ENCODE data around the gene TMSB10.
A peak's percentile ranks its signal among the peaks of the same experiment; 100 is the strongest.

Gene TMSB10

DNA sequence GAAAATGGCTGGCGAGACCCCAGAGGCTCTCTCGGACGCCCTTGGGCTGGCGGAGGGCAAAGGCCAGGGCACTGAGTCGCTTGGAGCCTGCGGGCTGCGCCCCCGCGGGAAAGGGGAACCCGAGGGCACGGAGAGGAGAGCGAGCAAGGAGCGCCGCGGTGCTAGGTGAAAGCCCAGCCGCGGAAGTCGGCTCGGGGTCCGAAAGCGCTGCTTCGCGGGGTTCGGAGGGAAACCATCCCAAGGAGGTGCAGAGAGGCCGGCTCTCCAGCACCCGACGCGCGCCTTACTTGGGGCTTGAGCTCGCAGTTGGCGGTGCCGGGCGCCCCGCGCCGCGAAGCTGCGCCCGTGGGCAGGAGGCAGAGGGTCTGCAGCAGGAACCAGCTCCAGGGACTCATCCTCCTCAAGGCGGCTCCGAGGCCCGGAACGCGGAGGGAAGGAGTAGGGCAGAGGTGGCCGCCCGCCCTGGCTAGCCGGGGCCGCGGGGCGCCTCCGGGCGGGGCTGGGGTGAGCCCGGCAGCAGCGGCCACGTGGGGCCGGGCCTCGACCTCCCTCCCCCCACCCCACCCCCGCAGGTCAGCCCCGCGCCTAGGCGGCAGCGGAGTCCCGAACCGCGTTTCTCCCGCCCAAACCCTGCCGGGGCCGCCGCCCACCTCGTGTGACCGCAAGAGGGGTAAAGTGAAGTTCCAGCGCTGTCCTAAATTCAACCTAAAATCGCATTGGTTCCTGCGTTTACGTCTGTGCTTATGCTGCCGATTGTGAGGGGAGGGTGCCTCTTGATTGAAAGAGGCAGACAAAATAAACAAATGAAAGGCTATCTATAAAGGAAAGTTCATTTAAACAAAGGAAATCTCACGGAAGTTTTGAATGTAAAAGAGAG is 24.6 kb upstream of the TMSB10 start, which contains the start of gene TRABD2A:
Gene TRABD2A, minus strand, starts transcription at position 440 of the 877 bp plus-strand sequence. Its CDS starts 45 bp downstream, at position 395.
- DNase-seq: peak; percentile 39

DNA sequence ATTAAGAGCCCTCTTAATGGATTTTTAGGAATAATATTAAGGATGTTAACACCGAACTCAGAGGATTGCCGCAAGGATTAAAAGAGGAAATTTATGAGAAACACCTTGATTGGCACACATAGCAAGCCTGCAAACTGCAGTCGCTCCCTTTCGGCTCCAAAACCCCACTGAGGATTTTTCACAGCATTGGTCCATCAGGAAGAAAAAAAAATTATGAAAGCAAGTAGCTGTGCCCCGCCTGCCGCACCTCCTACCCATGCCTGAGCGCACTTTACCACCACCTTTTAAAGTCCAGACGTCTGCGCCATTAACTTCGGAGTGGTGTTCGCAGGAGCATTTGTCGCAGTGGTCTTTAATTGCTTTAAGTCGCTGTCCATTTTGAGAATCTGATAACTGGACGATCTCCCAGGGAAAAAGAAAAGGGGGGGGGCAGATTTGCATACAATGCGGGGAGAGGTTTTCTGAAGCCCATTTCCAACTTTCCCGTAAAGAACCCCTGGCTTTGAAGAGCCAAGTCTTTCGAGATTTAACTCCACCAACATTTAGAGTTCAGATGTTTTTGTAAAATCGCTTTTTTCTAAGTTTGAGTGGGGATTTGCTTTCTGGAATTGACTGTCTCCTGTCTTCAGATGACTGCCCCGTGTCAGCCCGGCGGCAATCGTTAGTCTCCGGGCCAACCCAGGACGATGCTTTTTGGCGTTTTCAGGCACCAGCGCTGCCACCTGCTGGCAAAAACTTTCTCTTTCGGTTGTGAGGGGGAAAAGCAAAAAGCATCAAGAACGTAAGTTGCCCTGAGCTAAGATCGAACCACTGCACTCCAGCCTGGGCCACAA is 23.7 kb upstream of the TMSB10 start:
- peak; percentile 86 for DNase-seq

DNA sequence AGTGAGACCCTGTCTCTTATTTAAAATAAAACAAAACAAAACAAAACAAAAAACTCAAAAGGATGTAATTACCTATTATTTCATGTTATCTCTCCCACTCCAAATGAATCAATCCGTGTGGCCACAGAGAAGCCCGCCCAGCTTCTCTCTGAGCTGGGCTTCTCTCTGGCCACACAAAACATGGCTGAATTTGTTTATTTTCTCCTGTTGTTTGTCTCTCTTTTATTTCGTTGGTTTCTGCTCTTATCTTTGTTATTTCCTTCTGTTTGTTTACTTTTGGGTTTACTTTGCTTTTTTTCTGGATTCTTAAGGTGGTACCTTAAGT is 23.1 kb upstream of the TMSB10 start:
- DNase-seq: no peak

DNA sequence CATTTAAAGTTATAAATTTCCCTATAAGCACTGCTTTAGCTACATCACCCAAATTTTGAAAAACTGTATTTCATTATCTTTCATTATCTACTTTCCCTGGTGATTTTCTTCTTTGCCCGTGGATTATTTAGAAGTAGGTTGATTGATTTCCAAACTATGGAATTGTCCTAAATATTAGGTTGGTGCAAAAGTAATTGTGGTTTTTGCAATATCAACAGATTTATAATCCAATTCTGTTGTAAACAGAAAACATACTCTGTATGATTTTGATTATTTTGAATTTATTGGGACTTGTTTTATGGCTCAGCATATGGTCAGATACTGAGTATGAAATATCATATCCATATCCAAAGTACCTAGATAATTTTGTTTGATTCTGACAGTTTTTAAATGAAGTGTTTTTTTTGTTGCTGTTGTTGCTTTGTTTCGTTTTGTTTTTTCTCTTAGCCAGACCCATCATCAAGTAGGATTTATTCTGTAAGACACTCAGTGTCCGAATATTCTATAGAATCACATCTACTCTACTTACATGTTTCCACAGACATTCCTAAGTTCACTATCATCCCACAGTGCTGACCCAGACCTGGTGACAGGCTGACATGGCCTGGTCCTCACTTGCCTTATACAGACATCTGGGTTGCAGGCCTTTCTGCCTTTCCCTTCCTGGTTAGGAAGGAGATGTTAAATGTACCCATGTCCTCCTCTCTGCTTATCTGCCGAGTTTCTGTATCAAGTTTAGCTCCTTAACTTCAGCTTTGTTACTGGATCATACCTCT is 22.5 kb upstream of the TMSB10 start:
- DNase-seq: no peak

DNA sequence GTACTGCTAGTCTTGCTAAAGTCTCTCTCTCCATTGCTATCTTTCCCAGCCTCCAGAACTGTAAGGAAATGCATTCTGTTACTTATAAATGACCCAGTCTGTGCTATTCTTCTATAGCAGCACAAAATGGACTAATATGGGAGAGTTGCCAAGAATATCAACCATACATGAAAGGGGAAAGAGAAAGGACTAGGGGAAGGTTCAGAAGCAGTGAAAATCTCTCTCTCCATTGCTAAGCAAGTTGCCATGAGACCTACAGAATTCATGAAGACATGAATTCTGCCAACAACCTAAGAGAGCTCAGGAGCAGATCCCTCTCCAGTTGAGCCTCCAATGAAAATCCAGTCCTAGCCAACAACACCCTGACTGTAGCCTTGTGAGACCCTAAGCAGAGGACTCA is 21.0 kb upstream of the TMSB10 start:
- DNase-seq: no peak

DNA sequence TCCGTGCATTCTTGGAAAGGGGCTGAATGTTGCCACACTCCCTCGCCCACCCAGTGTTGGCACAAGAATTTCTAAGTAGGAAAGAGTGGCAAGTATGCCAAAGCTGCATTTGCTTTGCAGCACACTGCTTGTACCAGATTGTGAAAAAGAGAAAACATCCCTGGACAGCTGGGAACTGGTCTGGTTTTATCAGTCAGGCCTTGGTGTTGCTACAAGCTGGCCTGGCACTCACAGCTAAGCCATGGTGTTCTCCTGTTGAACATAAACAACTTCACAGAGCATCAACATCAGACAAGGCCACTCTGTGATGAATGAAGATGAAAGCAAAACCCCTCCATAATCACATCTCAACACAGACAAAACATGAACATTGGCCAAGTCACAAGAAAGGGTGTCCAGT is 20.3 kb upstream of the TMSB10 start:
- DNase-seq: no peak

DNA sequence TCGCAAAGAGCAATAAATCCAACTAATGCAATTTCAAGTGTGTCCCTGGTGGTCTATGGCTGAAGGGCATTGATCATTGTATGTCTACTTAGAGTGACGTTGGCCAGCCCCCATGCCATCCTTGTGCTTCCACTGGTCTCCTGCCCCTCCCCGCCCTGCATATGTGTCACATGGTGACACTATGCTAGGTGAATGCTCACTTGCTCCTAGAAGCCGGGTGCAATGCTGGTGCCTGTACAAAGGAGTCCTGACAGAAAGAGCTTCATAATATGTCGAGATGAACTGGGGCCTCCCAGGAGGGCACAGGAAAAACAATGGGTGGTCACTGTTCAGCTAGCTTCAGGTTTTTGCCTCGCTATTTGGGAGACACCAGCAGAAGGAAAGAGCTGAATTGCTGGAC is 18.7 kb upstream of the TMSB10 start:
- no peak for DNase-seq

DNA sequence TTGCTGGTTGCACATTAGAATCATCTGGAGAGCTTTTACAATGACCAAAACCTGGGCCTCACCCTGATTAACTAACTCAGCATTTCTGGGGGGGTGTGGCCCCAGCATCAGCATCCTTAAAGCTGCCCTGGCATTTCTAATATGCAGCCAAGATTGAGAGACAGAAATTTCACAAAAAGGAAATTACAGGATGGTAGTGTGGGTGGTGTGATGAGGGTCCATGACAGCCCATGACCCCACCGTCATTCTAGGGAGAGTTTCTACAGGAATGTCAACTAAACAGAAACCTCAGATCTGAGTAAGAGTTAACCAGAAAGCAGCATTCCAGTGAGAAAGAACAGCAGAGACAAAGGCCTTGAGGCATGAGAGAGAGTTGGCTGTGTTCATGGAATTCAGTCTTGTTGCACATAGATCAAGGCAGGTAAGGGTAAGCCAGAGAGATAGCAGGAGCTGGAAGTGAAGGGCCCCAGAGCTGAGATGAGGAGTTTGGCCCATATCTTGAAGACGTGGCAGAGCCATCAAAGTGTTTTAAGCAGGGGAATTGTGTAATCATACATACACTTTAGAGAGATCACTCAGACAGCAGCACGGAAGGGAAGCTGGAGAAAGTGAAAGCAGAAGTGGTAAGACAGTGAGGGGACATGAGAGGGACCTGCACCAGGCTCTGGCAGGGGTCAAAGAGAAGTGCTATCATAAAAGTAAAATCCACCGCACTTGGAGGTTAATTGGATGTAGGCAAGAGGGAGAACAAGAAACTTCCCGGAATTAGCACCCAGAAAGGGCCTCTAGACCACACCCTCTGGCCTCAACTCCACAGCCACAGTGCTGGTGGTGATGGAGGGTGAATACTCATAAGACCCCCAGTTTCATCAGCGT is 16.8 kb upstream of the TMSB10 start:
- DNase-seq: peak; percentile 89

DNA sequence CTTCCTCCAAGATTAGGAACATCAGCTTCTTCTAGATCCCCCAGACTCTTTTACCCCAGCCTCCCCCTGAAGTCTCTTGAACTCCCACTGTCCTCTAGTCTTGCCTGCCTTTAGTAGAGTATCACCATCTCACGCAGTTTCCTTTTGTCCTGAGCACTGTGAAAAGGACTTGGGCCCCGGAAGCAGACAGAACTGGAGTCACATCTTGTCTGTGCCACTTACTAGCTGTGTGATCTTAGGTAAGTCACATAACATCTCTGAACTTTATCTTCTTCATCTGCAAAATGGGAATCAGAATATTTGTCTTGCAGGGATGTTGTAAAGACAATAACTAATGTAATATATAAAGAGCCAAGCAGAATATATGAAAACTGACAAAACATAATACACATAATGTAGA is 16.1 kb upstream of the TMSB10 start:
- DNase-seq: no peak

DNA sequence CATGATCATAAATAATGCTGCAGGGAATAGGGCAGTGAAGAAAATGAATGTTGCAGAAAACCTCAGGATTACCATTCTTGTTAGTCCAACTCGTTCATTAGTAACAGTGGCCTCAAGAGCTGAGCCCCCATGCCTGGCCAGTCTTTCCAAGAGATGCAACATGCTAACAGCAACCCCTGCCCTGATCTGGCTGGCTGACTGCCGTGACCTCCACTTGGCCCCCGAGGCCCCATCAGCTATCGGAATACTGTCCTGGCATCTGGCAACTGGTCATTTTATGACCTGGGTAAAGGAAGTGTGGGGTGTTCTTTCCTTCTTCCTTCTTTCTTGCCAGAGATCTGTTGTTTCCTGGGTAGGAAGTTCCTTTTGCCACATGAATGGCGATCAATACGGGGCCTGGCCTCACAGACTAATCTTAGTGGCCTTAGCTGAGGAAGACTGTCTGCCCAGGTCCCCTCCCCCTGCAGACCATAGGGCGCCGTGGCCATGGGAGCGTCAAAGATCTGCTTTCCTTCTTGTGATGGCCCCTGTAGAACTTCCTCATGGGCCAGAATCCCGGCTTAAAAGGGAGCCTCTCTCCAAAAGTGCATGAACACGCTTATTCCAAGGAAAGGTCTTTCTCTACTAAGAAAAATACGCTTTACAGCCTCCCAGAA is 14.0 kb upstream of the TMSB10 start:
- DNase-seq: no peak

DNA sequence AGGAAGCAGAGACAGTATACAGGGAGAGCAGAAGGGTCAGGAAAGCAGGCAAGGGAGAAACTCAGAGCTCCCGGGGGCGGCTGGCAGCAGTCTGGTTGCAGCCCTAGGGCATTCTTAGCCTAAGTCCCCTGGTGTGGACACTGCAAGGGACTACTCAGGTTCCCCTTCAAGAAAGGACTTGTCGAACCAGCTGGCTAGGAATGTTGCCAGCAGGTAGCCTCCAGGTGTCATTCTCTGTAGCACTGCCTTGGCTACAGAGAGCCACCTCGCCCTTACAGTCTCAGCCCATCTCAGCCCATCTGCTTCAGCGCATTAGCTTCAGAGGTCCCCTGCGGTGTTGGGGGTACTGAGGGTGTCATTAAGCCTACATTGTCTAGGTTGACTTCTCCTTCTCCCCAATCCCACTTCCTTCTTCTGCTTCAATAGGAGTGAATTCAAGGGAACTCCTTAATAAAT is 11.3 kb upstream of the TMSB10 start:
- DNase-seq: no peak

DNA sequence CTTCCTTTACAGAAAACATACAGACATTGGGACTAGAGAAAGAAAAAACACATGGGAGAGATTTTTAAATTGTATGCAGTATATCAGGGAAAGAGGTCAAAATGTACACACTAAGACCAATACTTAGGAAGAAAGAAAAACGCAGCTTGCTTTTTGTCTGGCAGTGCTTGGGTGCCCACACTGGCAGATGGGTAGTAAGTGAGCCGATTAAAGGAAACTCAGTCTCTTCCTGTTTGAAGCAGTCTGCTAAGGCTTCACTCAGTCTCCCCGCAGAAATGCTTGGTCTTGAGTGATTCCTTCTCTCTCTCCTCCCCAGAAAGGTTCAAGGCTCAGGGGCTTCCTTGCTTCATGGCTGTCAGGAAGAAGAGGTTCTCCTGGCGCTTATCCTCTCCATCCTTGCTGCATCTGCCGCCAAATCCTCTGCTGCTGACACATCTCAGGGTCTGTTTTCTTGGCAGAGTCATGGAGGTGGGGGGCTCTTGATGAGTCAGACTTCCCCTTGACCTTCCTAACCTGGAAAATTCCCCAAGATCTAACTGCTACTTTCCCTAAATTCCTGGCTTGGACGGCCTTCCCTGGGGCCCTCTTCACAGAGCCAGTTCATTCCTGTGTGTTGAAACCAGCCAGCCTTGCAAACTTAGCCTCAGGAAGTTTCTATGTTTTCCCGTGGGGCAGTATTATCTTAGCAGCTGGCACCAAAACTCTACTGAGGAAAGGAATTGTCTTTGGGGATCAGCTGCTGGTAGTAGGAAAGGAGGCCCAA is 10.5 kb upstream of the TMSB10 start:
- DNase-seq: no peak

DNA sequence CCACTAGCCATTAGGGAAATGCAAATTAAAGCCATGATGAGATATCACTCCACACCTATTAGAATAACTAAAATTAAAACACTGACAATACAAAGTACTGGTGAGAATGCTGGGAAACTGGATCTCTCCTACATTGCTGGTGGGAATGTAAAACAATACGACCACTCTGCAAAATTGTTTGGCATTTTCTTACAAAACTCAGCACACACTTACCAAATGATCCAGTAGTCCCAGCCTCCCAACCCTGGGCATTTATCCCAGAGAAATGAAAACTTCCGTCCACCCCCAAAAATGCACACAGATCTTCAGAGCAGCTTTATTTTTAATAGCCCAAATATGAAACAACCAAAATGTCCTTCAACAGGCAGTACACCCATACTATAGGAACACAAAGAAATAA is 8.9 kb upstream of the TMSB10 start:
- no peak for DNase-seq

DNA sequence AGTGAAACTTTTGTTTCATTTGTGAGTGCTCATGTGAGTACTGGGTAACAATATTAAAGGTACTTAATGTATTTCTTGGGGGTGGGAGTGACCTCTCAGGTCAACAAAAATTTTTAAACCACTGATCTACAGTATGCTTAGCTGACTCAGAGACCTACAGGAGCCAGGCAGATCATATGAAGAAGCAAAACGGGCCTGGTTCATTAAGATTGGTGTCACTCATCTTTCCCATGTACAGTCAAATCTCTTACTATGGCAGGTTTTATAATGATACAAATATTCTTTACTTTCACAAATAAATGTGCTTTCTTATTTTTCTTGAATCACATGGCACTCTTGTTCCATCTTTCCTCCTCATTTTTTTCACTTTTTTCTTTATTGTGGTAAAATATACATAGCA is 7.7 kb upstream of the TMSB10 start:
- DNase-seq: peak; percentile 8

DNA sequence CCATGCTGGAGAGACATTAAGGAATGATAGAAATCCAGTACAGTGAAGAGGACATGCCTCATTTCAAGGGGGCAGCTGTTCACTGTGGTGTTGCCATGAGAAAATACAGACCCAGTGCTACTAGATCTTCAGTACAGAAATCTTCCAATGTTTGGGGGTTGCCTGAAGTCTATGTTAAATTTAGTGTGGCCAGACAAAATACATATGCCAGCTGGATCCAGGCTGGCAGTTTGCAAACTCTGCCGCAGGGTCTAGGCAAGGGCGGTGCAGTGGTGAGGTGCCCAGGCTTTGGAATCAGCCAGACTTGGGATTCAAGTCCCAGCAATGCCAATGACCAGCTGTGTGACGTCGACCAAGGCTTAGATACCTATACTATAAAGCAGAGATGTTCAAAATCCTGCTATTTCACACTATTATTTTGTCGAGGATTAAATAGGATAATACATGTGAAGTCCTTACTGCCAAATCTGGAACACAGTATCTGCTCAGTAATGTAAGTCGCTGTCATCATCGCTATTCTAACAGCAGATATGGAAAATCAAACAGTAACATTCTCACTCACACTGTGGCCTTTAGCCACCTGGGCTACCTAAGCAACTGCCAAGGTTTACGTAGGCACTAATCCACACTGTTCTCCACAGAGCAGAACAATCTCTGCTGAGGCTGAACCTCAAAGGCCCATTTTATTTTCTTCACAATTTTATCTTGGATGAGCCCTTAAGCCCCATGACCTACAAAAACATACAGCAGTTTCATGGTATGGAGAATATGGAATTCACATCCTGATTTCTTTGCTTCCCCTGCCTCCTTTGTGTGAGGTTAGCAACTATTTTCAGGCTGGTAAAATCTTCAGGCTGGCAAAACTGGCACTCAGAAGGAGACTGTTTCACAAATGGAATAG is 5.9 kb upstream of the TMSB10 start:
- no peak for DNase-seq

DNA sequence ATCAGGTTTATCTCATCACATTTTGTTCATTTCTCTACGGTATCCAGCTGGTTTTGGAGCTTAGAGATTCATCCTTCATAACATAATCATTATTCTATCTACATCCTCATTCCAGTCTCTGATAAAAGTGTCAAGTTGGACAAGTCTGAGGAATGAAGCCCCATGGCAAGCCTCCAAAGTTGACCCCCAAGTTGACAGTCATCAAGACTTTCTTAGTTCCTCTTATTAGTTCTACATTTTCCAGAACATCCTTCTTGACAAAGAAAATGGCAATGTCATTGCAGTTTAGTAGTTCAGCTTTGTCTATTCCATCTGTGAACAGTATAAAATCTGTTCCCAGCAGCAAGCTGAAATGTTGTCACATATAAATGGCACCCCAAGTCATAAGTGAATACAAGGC is 4.5 kb upstream of the TMSB10 start:
- no peak for DNase-seq

DNA sequence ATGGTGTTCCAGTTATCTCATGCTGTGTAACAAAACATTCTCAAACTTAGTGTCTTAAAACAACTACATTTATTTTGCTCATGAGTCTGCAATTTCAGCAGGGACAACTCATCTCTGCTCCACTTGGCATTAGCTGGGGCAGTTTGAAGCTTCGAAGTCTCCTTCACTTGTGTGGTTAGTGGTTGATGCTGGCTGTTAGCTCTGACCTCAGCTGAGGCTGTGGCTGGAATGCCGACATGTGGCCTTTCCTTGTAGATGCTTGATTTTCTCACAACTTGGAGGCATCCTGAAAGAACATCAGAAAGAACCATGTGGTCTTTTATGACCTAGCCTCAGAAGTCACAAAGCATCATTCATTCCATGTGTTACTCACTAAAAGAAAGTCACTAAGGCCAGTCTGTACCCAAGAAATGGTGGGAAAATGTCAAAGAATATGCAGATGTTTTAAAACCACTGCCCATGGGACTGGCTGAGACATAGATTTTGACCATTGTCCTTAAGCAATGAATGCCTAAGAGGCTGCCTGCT is 3.8 kb upstream of the TMSB10 start:
- DNase-seq: no peak

DNA sequence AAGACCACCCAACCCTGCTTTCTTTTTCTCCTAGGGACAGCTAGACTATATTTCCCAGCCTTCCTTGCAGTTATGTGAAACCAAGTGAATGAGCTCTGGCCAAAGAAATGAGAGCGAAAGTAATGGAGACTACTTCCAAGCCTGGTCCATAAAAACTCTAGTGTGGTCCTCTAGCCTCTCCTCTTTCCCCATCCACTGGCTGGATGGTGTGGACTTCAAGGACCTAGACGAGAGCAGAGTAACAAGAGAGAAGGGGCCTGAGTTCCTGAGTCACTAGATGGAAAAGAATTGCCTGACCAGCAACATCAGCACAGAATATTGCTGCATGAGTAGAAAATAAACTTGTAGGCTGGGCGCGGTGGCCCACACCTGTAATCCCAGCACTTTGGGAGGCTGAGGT is 2.9 kb upstream of the TMSB10 start:
- no peak for DNase-seq

DNA sequence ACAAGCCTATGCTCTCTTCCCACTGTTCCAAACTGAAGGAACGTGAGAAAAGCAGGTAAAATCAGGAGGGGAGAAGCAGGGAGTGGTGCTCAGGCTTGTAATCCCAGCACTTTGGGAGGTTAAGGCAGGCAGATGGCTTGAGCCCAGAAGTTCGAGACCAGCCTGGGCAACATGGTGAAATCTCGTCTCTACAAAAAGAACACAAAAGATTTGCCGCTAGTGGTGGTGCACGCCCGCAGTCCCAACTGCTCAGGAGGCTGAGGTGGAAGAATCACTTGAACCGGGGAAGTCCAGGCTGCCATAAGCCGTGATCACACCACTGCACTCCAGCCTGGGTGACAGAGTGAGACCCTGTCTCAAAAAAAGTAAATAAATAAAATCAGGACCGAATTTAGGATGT is 1.3 kb upstream of the TMSB10 start:
- no peak for DNase-seq

Data from OCI-M1 (cell line).